ENCODE results near the gene FBXO11. TPM values are rescaled to one million over a fixed set of nuclear protein-coding genes. Genes with fewer than 3 reads are reported as not detected.

FBXO11 gene
- total RNA-seq, 1 experiment from 2014 or later = 58.9 TPM

DNA sequence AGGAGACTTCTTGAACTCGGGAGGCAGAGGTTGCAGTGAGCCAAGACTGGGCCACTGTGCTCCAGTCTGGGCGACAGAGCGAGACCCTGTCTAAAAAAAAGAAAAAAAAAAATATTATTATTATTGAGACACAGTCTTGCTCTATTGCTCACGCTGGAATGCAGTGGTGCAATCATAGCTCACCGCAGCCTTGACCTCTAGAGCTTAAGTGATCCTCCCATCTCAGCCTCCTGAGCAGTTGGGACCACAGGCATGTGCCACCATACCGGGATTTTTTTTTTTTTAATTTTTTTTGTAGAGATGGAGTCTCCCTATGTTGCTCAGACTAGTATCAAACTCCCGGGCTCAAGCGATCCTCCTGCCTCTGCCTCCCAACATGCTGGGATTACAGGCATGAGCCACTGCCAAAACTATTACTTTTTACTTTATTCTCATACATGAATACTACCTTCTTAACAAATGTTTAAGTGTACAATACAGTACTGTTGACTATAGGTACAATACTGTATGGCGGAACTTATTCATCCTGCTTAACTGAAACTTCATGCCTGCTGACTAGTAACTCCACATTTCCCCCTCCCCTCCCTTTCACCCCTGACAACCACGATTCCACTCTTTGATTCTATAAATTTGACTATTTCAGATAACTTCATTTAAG lies 15.5 kb downstream of the FBXO11 start:
- no TSS peak for BruUV-seq (replicated peaks)
- POLR2A ChIA-PET = no interaction called here
- DNase-seq (ENCODE audit: low read depth, low spot score) = no peak
- intact Hi-C loops (cut with micrococcal nuclease; ENCODE audit: unreplicated experiment) = no loop called here
- Histone ChIP-seq H3K27me3 (ENCODE audit: control insufficient read depth, insufficient read depth, low read length) (no peaks in the 10 kb centered on the region), H3K27ac (ENCODE audit: low read length) (no peak overlapping the region), H3K4me3 (ENCODE audit: low read depth in 2 of 2, low read length in 2 of 2) (no peak overlapping the region), H3K4me1 (ENCODE audit: control insufficient read depth, insufficient read depth, low read length) (peaks cover 10% of the 10 kb centered on the region), H3K9me3 (ENCODE audit: control insufficient read depth, insufficient read depth, low read depth, low read length) (no peaks in the 10 kb centered on the region), H3K36me3 (ENCODE audit: control insufficient read depth, insufficient read depth, low read length) (no peaks in the 10 kb centered on the region)
- no peak for TF ChIP-seq SIN3A (IDR thresholded peaks at IDR 0.05; ENCODE audit: borderline replicate concordance, insufficient read depth, low read depth, low read length)
- TF ChIP-seq POLR2AphosphoS5 (IDR thresholded peaks at IDR 0.05; ENCODE audit: low read depth, low read length) = no peak
- TF ChIP-seq, protein P1, sequence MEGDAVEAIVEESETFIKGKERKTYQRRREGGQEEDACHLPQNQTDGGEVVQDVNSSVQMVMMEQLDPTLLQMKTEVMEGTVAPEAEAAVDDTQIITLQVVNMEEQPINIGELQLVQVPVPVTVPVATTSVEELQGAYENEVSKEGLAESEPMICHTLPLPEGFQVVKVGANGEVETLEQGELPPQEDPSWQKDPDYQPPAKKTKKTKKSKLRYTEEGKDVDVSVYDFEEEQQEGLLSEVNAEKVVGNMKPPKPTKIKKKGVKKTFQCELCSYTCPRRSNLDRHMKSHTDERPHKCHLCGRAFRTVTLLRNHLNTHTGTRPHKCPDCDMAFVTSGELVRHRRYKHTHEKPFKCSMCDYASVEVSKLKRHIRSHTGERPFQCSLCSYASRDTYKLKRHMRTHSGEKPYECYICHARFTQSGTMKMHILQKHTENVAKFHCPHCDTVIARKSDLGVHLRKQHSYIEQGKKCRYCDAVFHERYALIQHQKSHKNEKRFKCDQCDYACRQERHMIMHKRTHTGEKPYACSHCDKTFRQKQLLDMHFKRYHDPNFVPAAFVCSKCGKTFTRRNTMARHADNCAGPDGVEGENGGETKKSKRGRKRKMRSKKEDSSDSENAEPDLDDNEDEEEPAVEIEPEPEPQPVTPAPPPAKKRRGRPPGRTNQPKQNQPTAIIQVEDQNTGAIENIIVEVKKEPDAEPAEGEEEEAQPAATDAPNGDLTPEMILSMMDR (IDR thresholded peaks at IDR 0.05) = no peak
- TF ChIP-seq, protein P2, sequence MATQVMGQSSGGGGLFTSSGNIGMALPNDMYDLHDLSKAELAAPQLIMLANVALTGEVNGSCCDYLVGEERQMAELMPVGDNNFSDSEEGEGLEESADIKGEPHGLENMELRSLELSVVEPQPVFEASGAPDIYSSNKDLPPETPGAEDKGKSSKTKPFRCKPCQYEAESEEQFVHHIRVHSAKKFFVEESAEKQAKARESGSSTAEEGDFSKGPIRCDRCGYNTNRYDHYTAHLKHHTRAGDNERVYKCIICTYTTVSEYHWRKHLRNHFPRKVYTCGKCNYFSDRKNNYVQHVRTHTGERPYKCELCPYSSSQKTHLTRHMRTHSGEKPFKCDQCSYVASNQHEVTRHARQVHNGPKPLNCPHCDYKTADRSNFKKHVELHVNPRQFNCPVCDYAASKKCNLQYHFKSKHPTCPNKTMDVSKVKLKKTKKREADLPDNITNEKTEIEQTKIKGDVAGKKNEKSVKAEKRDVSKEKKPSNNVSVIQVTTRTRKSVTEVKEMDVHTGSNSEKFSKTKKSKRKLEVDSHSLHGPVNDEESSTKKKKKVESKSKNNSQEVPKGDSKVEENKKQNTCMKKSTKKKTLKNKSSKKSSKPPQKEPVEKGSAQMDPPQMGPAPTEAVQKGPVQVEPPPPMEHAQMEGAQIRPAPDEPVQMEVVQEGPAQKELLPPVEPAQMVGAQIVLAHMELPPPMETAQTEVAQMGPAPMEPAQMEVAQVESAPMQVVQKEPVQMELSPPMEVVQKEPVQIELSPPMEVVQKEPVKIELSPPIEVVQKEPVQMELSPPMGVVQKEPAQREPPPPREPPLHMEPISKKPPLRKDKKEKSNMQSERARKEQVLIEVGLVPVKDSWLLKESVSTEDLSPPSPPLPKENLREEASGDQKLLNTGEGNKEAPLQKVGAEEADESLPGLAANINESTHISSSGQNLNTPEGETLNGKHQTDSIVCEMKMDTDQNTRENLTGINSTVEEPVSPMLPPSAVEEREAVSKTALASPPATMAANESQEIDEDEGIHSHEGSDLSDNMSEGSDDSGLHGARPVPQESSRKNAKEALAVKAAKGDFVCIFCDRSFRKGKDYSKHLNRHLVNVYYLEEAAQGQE (IDR thresholded peaks at IDR 0.05; ENCODE audit: insufficient read depth in 1 of 2, low read depth in 2 of 2, low read length in 1 of 2) = no peak
- TF ChIP-seq TCF7L2 (IDR thresholded peaks at IDR 0.05; ENCODE audit: low read depth, low read length) = no peak
- in situ Hi-C loops (cut with HindIII; ENCODE audit: low pct_unique_long_range_greater_than_20kb, low sequenced_read_pairs) = no loop called here
- CTCF ChIA-PET = no interaction called here
- ATAC-seq = no peak

DNA sequence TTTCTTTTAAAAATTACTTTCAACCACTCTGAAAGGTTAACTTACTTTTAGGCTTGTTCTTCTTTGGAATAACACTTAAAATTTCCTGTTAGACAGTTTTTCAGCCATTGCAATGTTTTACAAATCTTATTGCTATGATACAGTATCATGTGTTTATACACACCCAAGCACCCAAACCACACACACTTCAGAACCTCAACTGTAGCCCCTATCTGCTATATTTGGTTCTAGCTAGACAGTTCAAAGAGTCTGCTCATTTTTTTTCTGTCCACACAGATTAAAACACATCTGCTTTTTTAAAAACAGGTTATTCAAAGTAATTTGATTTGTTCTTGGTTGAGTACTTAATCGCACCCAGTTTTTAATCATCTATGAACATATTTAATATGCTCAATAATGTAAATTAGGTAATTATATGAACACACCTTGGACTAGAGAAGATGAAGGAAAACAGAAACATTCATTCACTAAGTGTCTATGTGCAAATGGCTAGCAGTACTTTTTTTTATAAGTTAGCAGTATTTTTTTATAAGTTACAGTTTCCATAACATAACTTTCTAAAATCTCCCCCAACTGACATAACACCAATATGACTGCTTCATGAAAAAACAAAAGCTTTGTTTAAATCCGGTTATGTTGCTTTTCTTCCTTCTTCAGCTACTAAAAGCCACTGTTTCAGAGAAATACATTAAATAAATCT lies 17.6 kb downstream of the FBXO11 start:
- H3K4me3 ChIP-seq (ENCODE audit: low read depth in 2 of 2, low read length in 2 of 2) = no peak overlapping the region
- ChIA-PET CTCF (no interaction called here), POLR2A (no interaction called here)
- no peak overlapping the region for H3K27ac ChIP-seq (ENCODE audit: low read length)
- TF ChIP-seq POLR2AphosphoS5 (IDR thresholded peaks at IDR 0.05; ENCODE audit: low read depth, low read length) (no peak), SIN3A (IDR thresholded peaks at IDR 0.05; ENCODE audit: borderline replicate concordance, insufficient read depth, low read depth, low read length) (no peak)
- intact Hi-C loops (cut with micrococcal nuclease; ENCODE audit: unreplicated experiment) = no loop called here
- H3K27me3 ChIP-seq (ENCODE audit: control insufficient read depth, insufficient read depth, low read length) = no peaks in the 10 kb centered on the region
- DNase-seq (ENCODE audit: low read depth, low spot score) (no peak), ATAC-seq (no peak)
- in situ Hi-C loops (cut with HindIII; ENCODE audit: low pct_unique_long_range_greater_than_20kb, low sequenced_read_pairs) = no loop called here
- no peaks in the 10 kb centered on the region for H3K9me3 ChIP-seq (ENCODE audit: control insufficient read depth, insufficient read depth, low read depth, low read length)
- H3K4me1 ChIP-seq (ENCODE audit: control insufficient read depth, insufficient read depth, low read length) = peaks cover 9% of the 10 kb centered on the region
- H3K36me3 ChIP-seq (ENCODE audit: control insufficient read depth, insufficient read depth, low read length) = no peaks in the 10 kb centered on the region
- BruUV-seq (replicated peaks) = no TSS peak

DNA sequence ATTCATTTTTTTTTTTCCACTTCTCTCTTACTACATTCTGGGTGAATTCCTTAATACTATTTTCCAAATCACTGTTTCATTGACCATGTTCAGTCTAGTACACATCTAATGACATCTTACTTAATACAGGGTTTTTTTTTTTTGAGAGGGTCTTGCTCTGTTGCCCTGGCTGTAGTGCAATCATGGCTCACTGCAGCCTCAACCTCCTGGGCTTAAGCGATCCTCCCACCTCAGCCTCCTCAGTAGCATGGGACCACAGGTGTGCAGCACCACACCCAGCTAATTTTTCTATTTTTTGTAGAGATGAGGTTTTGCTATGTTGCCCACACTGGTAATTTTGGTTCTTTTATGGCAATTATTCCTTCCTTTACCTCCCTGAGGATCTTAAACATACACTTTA lies 29.4 kb downstream of the FBXO11 start:
- BruUV-seq (replicated peaks) = no TSS peak
- H3K36me3 ChIP-seq (ENCODE audit: control insufficient read depth, insufficient read depth, low read length) = no peaks in the 10 kb centered on the region
- CTCF ChIA-PET = no interaction called here
- ATAC-seq = no peak
- TF ChIP-seq, protein P2 (IDR thresholded peaks at IDR 0.05; ENCODE audit: insufficient read depth in 1 of 2, low read depth in 2 of 2, low read length in 1 of 2) = no peak
- TF ChIP-seq POLR2AphosphoS5 (IDR thresholded peaks at IDR 0.05; ENCODE audit: low read depth, low read length) = no peak
- H3K4me3 ChIP-seq (ENCODE audit: low read depth in 2 of 2, low read length in 2 of 2) = no peak overlapping the region
- intact Hi-C loops (cut with micrococcal nuclease; ENCODE audit: unreplicated experiment) (no loop called here), in situ Hi-C loops (cut with HindIII; ENCODE audit: low pct_unique_long_range_greater_than_20kb, low sequenced_read_pairs) (no loop called here)
- no peak overlapping the region for H3K27ac ChIP-seq (ENCODE audit: low read length)
- POLR2A ChIA-PET = no interaction called here
- H3K9me3 ChIP-seq (ENCODE audit: control insufficient read depth, insufficient read depth, low read depth, low read length) = no peaks in the 10 kb centered on the region
- H3K27me3 ChIP-seq (ENCODE audit: control insufficient read depth, insufficient read depth, low read length) = no peaks in the 10 kb centered on the region
- DNase-seq (ENCODE audit: low read depth, low spot score) = no peak
- H3K4me1 ChIP-seq (ENCODE audit: control insufficient read depth, insufficient read depth, low read length) = no peaks in the 10 kb centered on the region
